Measurements from ENCODE around the gene A2M.

- TF ChIP-seq, protein P1, sequence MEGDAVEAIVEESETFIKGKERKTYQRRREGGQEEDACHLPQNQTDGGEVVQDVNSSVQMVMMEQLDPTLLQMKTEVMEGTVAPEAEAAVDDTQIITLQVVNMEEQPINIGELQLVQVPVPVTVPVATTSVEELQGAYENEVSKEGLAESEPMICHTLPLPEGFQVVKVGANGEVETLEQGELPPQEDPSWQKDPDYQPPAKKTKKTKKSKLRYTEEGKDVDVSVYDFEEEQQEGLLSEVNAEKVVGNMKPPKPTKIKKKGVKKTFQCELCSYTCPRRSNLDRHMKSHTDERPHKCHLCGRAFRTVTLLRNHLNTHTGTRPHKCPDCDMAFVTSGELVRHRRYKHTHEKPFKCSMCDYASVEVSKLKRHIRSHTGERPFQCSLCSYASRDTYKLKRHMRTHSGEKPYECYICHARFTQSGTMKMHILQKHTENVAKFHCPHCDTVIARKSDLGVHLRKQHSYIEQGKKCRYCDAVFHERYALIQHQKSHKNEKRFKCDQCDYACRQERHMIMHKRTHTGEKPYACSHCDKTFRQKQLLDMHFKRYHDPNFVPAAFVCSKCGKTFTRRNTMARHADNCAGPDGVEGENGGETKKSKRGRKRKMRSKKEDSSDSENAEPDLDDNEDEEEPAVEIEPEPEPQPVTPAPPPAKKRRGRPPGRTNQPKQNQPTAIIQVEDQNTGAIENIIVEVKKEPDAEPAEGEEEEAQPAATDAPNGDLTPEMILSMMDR (IDR thresholded peaks at IDR 0.05 in 8 of 11, conservative IDR thresholded peaks at IDR 0.05 in 3 of 11): no peak
- TF ChIP-seq POLR2A (IDR thresholded peaks at IDR 0.05) (no peak), POLR2AphosphoS5 (IDR thresholded peaks at IDR 0.05) (no peak)
Measured at GRCh38 chr12:9127484-9127883, 11.8 kb upstream of the A2M start.

Measured in spleen (tissue), 7 donors.